Measurements from ENCODE around the gene CLOCK.

Gene CLOCK

DNA sequence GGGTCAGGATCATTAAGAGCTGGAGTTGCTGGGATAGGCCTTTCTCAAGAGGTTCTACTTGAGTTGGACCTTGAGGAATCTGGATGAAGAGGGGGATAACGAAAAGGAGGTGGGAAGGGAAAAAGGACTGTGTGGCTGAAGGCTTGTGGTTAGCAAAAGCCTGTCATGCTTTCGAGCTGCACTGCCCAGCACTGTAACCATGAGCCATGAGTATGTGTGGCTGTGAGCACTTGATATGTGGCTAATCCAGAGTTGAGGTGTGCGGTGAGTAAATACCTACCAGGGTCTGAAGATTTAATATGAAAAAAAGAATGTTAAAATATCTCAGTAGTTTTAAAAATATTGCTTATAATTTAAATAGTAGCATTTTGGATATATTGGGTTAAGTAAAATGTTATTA lies 139.6 kb downstream of the CLOCK start:
- no peak for TF ChIP-seq CTCF (IDR thresholded peaks at IDR 0.05; ENCODE audit: control insufficient read depth, insufficient read depth, low read depth, low read length, missing control alignments)
- H3K4me3 ChIP-seq (ENCODE audit: control insufficient read depth, low read depth, low read length): no peak overlapping the region
- no peak for DNase-seq (ENCODE audit: low read depth)

GRCh38 chr4:55406545-55406944 lies 140.2 kb downstream of the CLOCK start:
- TF ChIP-seq CTCF (IDR thresholded peaks at IDR 0.05; ENCODE audit: control insufficient read depth, insufficient read depth, low read depth, low read length, missing control alignments): no peak
- DNase-seq (ENCODE audit: low read depth): no peak
- H3K4me3 ChIP-seq (ENCODE audit: control insufficient read depth, low read depth, low read length): no peak overlapping the region

- no peak for TF ChIP-seq CTCF (IDR thresholded peaks at IDR 0.05; ENCODE audit: control insufficient read depth, insufficient read depth, low read depth, low read length, missing control alignments)
- no peak overlapping the region for H3K4me3 ChIP-seq (ENCODE audit: control insufficient read depth, low read depth, low read length)
- no peak for DNase-seq (ENCODE audit: low read depth)
Measured at GRCh38 chr4:55405073-55405472, 141.6 kb downstream of the CLOCK start.

GRCh38 chr4:55399581-55399980 lies 147.1 kb downstream of the CLOCK start:
- TF ChIP-seq CTCF (IDR thresholded peaks at IDR 0.05; ENCODE audit: control insufficient read depth, insufficient read depth, low read depth, low read length, missing control alignments): no peak
- H3K4me3 ChIP-seq (ENCODE audit: control insufficient read depth, low read depth, low read length): no peak overlapping the region
- no peak for DNase-seq (ENCODE audit: low read depth)

- no peak for TF ChIP-seq CTCF (IDR thresholded peaks at IDR 0.05; ENCODE audit: control insufficient read depth, insufficient read depth, low read depth, low read length, missing control alignments)
- DNase-seq (ENCODE audit: low read depth): no peak
- H3K4me3 ChIP-seq (ENCODE audit: control insufficient read depth, low read depth, low read length): peak overlapping the region; percentile 59
Measured at GRCh38 chr4:55398966-55399365, 147.7 kb downstream of the CLOCK start.

GRCh38 chr4:55398461-55398860 lies 148.2 kb downstream of the CLOCK start:
- peak overlapping the region; percentile 59 for H3K4me3 ChIP-seq (ENCODE audit: control insufficient read depth, low read depth, low read length)
- no peak for TF ChIP-seq CTCF (IDR thresholded peaks at IDR 0.05; ENCODE audit: control insufficient read depth, insufficient read depth, low read depth, low read length, missing control alignments)
- DNase-seq (ENCODE audit: low read depth): no peak
